Pancreas (tissue), 10 donors: Measurements from ENCODE around the gene ADCK2. TPM values are rescaled to one million over a fixed set of nuclear protein-coding genes. Genes with fewer than 3 reads are reported as not detected.

Experiments used
- ATAC-seq, 4 donors: fragments of 200-7000 bp; cut with Tn5 transposase; one replicate each; pipeline versions ENCODE4 v1.8.0 to v1.9.1; 2020; ENCODE audit warnings: mild to moderate bottlenecking in 4 of 4, moderate library complexity in 4 of 4
- DNase-seq, 6 donors: peaks; one replicate each; pipeline ENCODE4 v3.0.0-alpha.2; 2020
- FAIRE-seq: peaks from 2 replicates; lab custom pipeline; 2012; peaks lifted over from hg19 to GRCh38; lab: Jason Lieb, UNC
- H3K27ac ChIP-seq, 4 donors: fragments of 200-600 bp; sonication (generic); 1 replicate in 3 of 4; 2 replicates in 1 of 4; pipeline versions ENCODE4 v1.5.0 to v1.8.0; 2020
- H3K27me3 ChIP-seq, 4 donors: fragments of 200-600 bp; one replicate each; pipeline ENCODE4 v1.8.0; 2021
- H3K36me3 ChIP-seq, 3 donors: fragments of 200-600 bp; sonication (generic) in 1 of 3; one replicate each; pipeline versions ENCODE4 v1.5.0 to v1.8.0; 2020 to 2021
- H3K4me1 ChIP-seq, 3 donors: fragments of 200-600 bp; one replicate each; pipeline ENCODE4 v1.8.0; 2021
- H3K4me3 ChIP-seq, 4 donors: fragments of 200-600 bp; sonication (generic) in 2 of 4; one replicate each; pipeline versions ENCODE4 v1.5.0 to v1.8.0; 2020 to 2021
- H3K9me3 ChIP-seq, 4 donors: fragments of 200-600 bp; one replicate each; pipeline ENCODE4 v1.8.0; 2021
- WGBS, 2 donors: extraction: QIAGEN DNeasy Blood & Tissue Kit; methylation state at CpG; one replicate each; pipeline ENCODE4 v1.1.7; 2013; 5-methylcytosine and 5-hydroxymethylcytosine counted together
- intact Hi-C, 3 donors: fragments of 100-400 bp; cut with DNase I; formaldehyde crosslinking; loops; one replicate each; pipeline versions ENCODE4 v1.11.1 to v1.14.2; 2022
- polyA plus RNA-seq, 2 donors: library from polyadenylated mRNA; stranded (reverse); fragments of 200-250 nt; gene quantifications; one replicate each; pipeline ENCODE4 v1.2.3, GENCODE V29; 2013
- total RNA-seq, 6 donors: library from RNA; stranded (reverse); fragmentation: NEBNext Ultra II Directional in 4 of 6; extraction: Animal tissue kit (Norgen Biotek cat#: 25700) in 4 of 6; gene quantifications; one replicate each; pipeline versions ENCODE4 v1.2.1 to v1.2.4, GENCODE V29; 2021 to 2023
- TF ChIP-seq, protein P1 (sequence below), 4 donors: fragments of 200-600 bp; sonication (generic) in 3 of 4; IDR thresholded peaks; one replicate each; pipeline versions ENCODE4 v1.5.0 to v1.8.0; 2021; ENCODE audit warnings: antibody characterized with exemption in 4 of 4
- donor health status: healthy with polysubstance abuse.
- donor health status: DM: no; HTN: no; CAD: no; lungs with moderate emphysema.
- donor health status: DM: no; HTN: no; CAD: no.
- donor health status: control.
- donor health status: control.
- donor health status: Bipolar disorder and iron deficiency.
- donor health status: DM: yes; HTN: yes; CAD: no.
- donor health status: DM: no; HTN: no; CAD: no.
- donor health status: DM: no; HTN: no; CAD: no.
- donor health status: DM: yes; HTN: yes; CAD: no.

ADCK2 gene
- total and polyA plus RNA-seq, 8 donors, result 6.5 to 13.3 (median 8.4) TPM

DNA sequence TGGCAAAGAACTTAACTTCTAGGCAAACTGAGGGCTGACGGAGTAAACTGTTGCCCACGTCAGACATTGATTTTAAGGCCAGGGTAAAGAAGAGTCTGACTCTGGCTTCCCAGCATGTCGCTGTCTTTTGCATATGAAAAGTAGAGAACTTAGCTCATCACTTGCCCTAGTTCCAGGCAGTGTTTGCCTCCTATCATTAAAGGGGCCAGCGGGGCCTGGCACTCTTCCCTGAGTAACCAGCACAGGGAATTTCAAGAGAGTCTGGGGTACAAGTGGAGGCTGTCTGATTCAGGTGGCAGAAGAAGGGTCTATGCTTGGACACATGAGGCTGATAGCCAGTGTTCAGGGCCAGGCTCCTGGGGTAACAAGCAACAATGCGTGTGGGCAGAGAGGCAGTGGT, 36.9 kb upstream of the ADCK2 start:
- Histone ChIP-seq H3K27ac (no peak overlapping the region), H3K36me3 (no peaks in the 10 kb centered on the region), H3K4me3 (no peak overlapping the region), H3K27me3 (no peaks in the 10 kb centered on the region), H3K9me3 (no peaks in the 10 kb centered on the region), H3K4me1 (no peaks in the 10 kb centered on the region)
- intact Hi-C loops, result loop anchor here in 1 of 3 donors (10.0 kb wide), 1 partner anchor 111 kb away; no protein-coding TSS in a partner anchor
- DNase-seq (no peak), FAIRE-seq (no peak), ATAC-seq (no peak)
- 83% methylated on average over 5 of the region's 5 CpGs for WGBS, 2 donors
- TF ChIP-seq, protein P1, sequence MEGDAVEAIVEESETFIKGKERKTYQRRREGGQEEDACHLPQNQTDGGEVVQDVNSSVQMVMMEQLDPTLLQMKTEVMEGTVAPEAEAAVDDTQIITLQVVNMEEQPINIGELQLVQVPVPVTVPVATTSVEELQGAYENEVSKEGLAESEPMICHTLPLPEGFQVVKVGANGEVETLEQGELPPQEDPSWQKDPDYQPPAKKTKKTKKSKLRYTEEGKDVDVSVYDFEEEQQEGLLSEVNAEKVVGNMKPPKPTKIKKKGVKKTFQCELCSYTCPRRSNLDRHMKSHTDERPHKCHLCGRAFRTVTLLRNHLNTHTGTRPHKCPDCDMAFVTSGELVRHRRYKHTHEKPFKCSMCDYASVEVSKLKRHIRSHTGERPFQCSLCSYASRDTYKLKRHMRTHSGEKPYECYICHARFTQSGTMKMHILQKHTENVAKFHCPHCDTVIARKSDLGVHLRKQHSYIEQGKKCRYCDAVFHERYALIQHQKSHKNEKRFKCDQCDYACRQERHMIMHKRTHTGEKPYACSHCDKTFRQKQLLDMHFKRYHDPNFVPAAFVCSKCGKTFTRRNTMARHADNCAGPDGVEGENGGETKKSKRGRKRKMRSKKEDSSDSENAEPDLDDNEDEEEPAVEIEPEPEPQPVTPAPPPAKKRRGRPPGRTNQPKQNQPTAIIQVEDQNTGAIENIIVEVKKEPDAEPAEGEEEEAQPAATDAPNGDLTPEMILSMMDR (IDR thresholded peaks at IDR 0.05), result no peak

DNA sequence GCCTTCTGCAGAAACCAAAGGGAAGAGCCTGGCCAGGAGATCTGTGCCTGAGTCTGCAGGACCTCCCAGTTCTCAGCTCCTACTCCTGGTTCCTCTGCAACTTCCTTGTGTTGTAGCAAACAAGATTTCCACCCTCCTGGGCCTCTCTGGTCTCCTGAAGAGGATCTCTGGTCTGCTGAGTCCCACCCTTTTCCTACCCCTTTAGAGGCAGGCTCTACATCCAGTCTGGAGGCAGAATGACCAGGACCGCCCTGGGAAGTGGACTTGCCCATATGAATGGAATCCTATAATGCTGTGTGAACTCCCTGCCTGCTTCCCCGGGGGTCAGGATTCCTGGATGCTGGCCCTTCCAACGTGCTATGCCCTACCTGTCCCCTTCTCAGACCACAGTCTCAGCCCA, 35.3 kb upstream of the ADCK2 start:
- ATAC-seq (no peak), FAIRE-seq (no peak), DNase-seq (no peak)
- H3K4me1 ChIP-seq, result no peaks in the 10 kb centered on the region
- TF ChIP-seq, protein P1 (IDR thresholded peaks at IDR 0.05), result no peak
- H3K36me3 ChIP-seq, result no peaks in the 10 kb centered on the region
- H3K4me3 ChIP-seq, result no peak overlapping the region
- no peaks in the 10 kb centered on the region for H3K27me3 ChIP-seq
- 64 to 69% methylated on average over 3 of the region's 3 CpGs for WGBS, 2 donors
- no peaks in the 10 kb centered on the region for H3K9me3 ChIP-seq
- H3K27ac ChIP-seq, result no peak overlapping the region
- intact Hi-C loops, result loop anchor here in 1 of 3 donors (10.0 kb wide), 1 partner anchor 113 kb away; no protein-coding TSS in a partner anchor

DNA sequence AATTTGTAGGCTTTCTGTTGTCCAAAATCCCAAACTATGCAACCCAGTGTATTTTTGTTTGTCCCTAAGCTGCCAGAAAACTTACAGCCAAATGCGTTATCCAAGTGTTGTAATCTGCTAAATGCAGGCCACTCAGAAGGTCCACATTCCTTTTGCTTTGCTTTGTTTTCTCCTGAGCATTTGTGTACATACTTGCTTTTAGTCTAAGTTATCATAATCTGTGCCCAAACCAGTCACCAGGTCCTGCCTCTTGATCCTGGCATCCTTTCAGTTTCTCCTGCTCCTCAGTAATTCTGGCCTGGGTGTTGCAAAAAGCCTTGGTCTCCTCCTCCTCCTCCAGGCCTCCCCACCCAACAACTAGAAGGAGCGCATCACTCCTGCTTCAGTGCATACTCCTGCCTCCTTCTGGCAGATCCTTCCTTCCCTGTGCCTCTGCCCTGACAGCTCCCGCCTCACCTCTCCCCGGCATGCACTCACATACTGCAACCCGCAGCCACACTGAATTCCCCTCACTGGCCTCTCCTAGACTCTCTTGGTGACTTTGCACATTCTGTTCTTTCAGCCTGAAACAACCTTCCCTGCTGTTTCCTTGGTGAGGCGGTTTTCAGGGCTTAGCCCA, 34.5 kb upstream of the ADCK2 start:
- FAIRE-seq (no peak), DNase-seq (no peak), ATAC-seq (peak in 2 of 4 donors; percentile 12 to 18)
- Histone ChIP-seq H3K27ac (no peak overlapping the region), H3K27me3 (no peaks in the 10 kb centered on the region), H3K4me1 (no peaks in the 10 kb centered on the region), H3K4me3 (no peak overlapping the region), H3K9me3 (no peaks in the 10 kb centered on the region), H3K36me3 (no peaks in the 10 kb centered on the region)
- WGBS, 2 donors, result 83 to 86% methylated on average over 6 of the region's 6 CpGs
- TF ChIP-seq, protein P1 (IDR thresholded peaks at IDR 0.05), result no peak
- intact Hi-C loops, result loop anchor here in 1 of 3 donors (10.0 kb wide), 1 partner anchor 113 kb away; no protein-coding TSS in a partner anchor

DNA sequence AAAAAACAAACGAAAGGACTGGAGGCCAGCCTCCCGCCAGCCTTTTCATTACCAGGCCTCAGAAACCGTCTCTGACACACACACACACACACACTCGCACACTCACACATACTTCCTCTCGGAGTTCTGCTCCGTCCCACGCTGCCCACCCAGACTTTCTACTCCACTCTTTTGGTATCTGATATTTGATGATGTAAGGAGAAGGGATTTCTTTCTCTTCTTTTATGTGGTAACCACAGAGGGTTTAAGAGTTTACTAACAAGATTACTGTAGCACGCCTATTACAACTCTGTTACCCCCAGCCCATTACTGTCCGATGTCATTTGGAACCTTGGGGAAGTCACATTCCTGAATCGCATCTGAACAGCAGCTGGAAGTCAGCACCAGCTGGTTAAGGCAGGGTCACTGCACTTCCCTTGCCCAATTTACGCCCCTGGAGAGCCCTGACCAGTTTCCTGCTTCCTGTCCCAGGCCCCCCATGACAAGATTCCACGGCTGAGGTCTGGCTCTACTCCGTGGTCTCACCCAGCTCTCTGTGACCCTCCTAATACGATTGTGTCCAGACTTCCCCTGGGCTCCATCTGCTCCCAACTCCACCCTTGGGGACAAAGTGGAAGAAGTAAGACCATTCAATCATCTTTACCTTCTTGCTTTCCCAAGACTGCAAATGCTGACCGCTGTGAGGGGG, 33.2 kb upstream of the ADCK2 start:
- FAIRE-seq (no peak), DNase-seq (peak in 1 of 6 donors; percentile 28)

More for the DNA sequence above, 33.2 kb upstream of the ADCK2 start:
- no peaks in the 10 kb centered on the region for H3K27me3 ChIP-seq
- 47 to 53% methylated on average over 15 of the region's 15 CpGs for WGBS, 2 donors
- H3K4me1 ChIP-seq, result no peaks in the 10 kb centered on the region
- H3K36me3 ChIP-seq, result no peaks in the 10 kb centered on the region
- TF ChIP-seq, protein P1 (IDR thresholded peaks at IDR 0.05), result no peak
- peak overlapping the region in 3 of 4 donors; percentile 18 to 50 (median 35) for H3K4me3 ChIP-seq
- H3K27ac ChIP-seq, result peak overlapping the region in 1 of 4 donors; percentile 17
- intact Hi-C loops, result loop anchor here in 1 of 3 donors (10.0 kb wide), 1 partner anchor 115 kb away; no protein-coding TSS in a partner anchor
- ATAC-seq, result peak in 3 of 4 donors; percentile 13 to 41 (median 24)
- H3K9me3 ChIP-seq, result no peaks in the 10 kb centered on the region
